ENCODE data around the gene BACH2. TPM values are rescaled to one million over a fixed set of nuclear protein-coding genes. Genes with fewer than 3 reads are reported as not detected.

Gene BACH2
- total RNA-seq, 1 donor from 2014 or later, result 7.8 TPM

DNA sequence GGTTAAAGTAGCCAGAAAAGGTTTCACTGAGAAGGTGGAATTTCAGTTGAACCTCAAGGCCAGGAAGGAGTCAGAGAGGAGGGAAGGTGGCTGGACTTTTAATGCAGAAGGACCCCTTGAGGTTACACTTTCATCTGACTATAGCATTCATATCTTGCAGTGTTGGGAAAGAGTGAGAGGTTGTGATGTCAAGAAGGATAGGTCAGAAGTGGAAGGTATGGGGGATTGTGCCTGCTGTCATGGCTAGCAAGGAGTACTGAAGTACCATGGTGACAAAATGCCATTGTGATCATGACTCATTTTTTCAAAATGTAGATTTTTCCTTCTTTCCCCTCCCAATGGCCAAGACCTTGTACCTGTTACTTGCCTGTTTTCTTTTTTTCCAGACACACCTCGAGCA is 5.2 kb upstream of the BACH2 start:
- Mint-ChIP-seq H3K36me3 (ENCODE audit: low read depth) (no peaks in the 10 kb centered on the region), H3K27ac (ENCODE audit: unreplicated experiment) (no peak overlapping the region), H3K27me3 (ENCODE audit: low read depth) (peaks cover 46% of the 10 kb centered on the region), H3K4me1 (ENCODE audit: low read depth) (no peaks in the 10 kb centered on the region), H3K9me3 (ENCODE audit: low read depth) (no peaks in the 10 kb centered on the region), H3K4me3 (ENCODE audit: unreplicated experiment) (no peak overlapping the region)
- TF ChIP-seq CTCF (IDR thresholded peaks at IDR 0.05), result no peak
- no peak for DNase-seq (ENCODE audit: low spot score)

- peaks cover 11% of the 10 kb centered on the region for H3K4me1 Mint-ChIP-seq (ENCODE audit: low read depth)
- H3K9me3 Mint-ChIP-seq (ENCODE audit: low read depth), result no peaks in the 10 kb centered on the region
- no peak for TF ChIP-seq CTCF (IDR thresholded peaks at IDR 0.05)
- no peak for DNase-seq (ENCODE audit: low spot score)
- H3K4me3 Mint-ChIP-seq (ENCODE audit: unreplicated experiment), result no peak overlapping the region
- H3K27ac Mint-ChIP-seq (ENCODE audit: unreplicated experiment), result no peak overlapping the region
- no peaks in the 10 kb centered on the region for H3K36me3 Mint-ChIP-seq (ENCODE audit: low read depth)
- H3K27me3 Mint-ChIP-seq (ENCODE audit: low read depth), result peaks cover 24% of the 10 kb centered on the region
Measured at GRCh38 chr6:90298459-90299053, 1.9 kb upstream of the BACH2 start.

- no peak for TF ChIP-seq CTCF (IDR thresholded peaks at IDR 0.05)
- Mint-ChIP-seq H3K27ac (ENCODE audit: unreplicated experiment) (no peak overlapping the region), H3K27me3 (ENCODE audit: low read depth) (peaks cover 19% of the 10 kb centered on the region), H3K4me1 (ENCODE audit: low read depth) (peaks cover 11% of the 10 kb centered on the region), H3K36me3 (ENCODE audit: low read depth) (no peaks in the 10 kb centered on the region), H3K4me3 (ENCODE audit: unreplicated experiment) (no peak overlapping the region), H3K9me3 (ENCODE audit: low read depth) (no peaks in the 10 kb centered on the region)
- no peak for DNase-seq (ENCODE audit: low spot score)
Measured at GRCh38 chr6:90297867-90298381, 1.3 kb upstream of the BACH2 start.

GRCh38 chr6:90297115-90297866 is 648 bp upstream of the BACH2 start:
- Mint-ChIP-seq H3K9me3 (ENCODE audit: low read depth) (no peaks in the 10 kb centered on the region), H3K4me1 (ENCODE audit: low read depth) (peaks cover 11% of the 10 kb centered on the region), H3K36me3 (ENCODE audit: low read depth) (no peaks in the 10 kb centered on the region), H3K4me3 (ENCODE audit: unreplicated experiment) (peak overlapping the region; percentile 59), H3K27ac (ENCODE audit: unreplicated experiment) (peak overlapping the region; percentile 24), H3K27me3 (ENCODE audit: low read depth) (peaks cover 15% of the 10 kb centered on the region)
- no peak for DNase-seq (ENCODE audit: low spot score)
- no peak for TF ChIP-seq CTCF (IDR thresholded peaks at IDR 0.05)

GRCh38 chr6:90295854-90296340 is 746 bp downstream of the BACH2 start:
- DNase-seq (ENCODE audit: low spot score), result no peak
- peak overlapping the region; percentile 81 for H3K27ac Mint-ChIP-seq (ENCODE audit: unreplicated experiment)
- H3K36me3 Mint-ChIP-seq (ENCODE audit: low read depth), result no peaks in the 10 kb centered on the region
- peak overlapping the region; percentile 81 for H3K4me3 Mint-ChIP-seq (ENCODE audit: unreplicated experiment)
- no peaks in the 10 kb centered on the region for H3K9me3 Mint-ChIP-seq (ENCODE audit: low read depth)
- peaks cover 14% of the 10 kb centered on the region for H3K4me1 Mint-ChIP-seq (ENCODE audit: low read depth)
- H3K27me3 Mint-ChIP-seq (ENCODE audit: low read depth), result peaks cover 8% of the 10 kb centered on the region
- peak; percentile 53 for TF ChIP-seq CTCF (IDR thresholded peaks at IDR 0.05)

Measured in chondrocyte (in vitro differentiated cells).